Endothelial cell of umbilical vein (primary cell): ENCODE measurements around the gene B3GALNT2.

Experiments
- CTCF ChIP-seq, 2 donors: IDR thresholded peaks; 1 replicate in 1 of 2; 2 replicates in 1 of 2; pipeline ENCODE4 v1.5.1; 2011; ENCODE audit warnings: low read length in 2 of 2, mild to moderate bottlenecking in 2 of 2, moderate library complexity in 2 of 2, control low read depth in 1 of 2, inconsistent platforms in 1 of 2, low read depth in 1 of 2; ENCODE audit not compliant: insufficient read depth in 1 of 2; ENCODE audit errors: extremely low read depth in 1 of 2
- EZH2 ChIP-seq: IDR thresholded peaks from 2 replicates; pipeline ENCODE4 v1.6.1; 2012; ENCODE audit warnings: borderline replicate concordance, low read depth, mild to moderate bottlenecking, moderate library complexity, low read length, inconsistent platforms; ENCODE audit not compliant: severe bottlenecking
- JUN ChIP-seq: IDR thresholded peaks from 2 replicates; pipeline ENCODE4 v1.6.1; 2011; ENCODE audit warnings: borderline replicate concordance, low read depth; ENCODE audit not compliant: insufficient read length, insufficient read depth
- MAX ChIP-seq: IDR thresholded peaks from 2 replicates; pipeline ENCODE4 v1.6.1; 2011; ENCODE audit not compliant: insufficient read depth, insufficient read length
- MYC ChIP-seq: IDR thresholded peaks from one replicate; pipeline ENCODE4 v1.6.1; 2011; ENCODE audit warnings: mild to moderate bottlenecking, low read depth, low read length
- POLR2A ChIP-seq: IDR thresholded peaks from 2 replicates; pipeline ENCODE4 v1.6.1; 2012; ENCODE audit warnings: low read depth, mild to moderate bottlenecking, control low read depth, low read length
- POLR2AphosphoS5 ChIP-seq: IDR thresholded peaks from 2 replicates; pipeline ENCODE4 v1.6.1; 2012; ENCODE audit warnings: low read depth, mild to moderate bottlenecking, control low read depth, low read length, moderate library complexity; ENCODE audit not compliant: insufficient read depth

GRCh38 chr1:235495551-235495950 lies 8.7 kb downstream of the B3GALNT2 start:
- TF ChIP-seq CTCF (IDR thresholded peaks at IDR 0.05; ENCODE audit: extremely low read depth in 1 of 2, insufficient read depth in 1 of 2, low read depth in 1 of 2, low read length in 2 of 2), result no peak
- no peak for TF ChIP-seq POLR2AphosphoS5
- TF ChIP-seq POLR2A, result no peak
- no peak for TF ChIP-seq MAX
- TF ChIP-seq EZH2, result no peak
- TF ChIP-seq MYC, result no peak
- no peak for TF ChIP-seq JUN
